Breast epithelium (tissue), 4 donors: Measurements from ENCODE around the gene BCORL1. TPM values are rescaled to one million over a fixed set of nuclear protein-coding genes. Genes with fewer than 3 reads are reported as not detected.
A peak's percentile ranks its signal among the peaks of the same experiment; 100 is the strongest.

ENCODE experiments used
- DNase-seq, 2 donors: peaks; one replicate each; pipeline ENCODE4 v3.0.0-alpha.2; 2019; ENCODE audit warnings: low spot score in 2 of 2
- H3K27ac ChIP-seq, 2 donors: fragments of 200-600 bp; sonication (generic) in 1 of 2; one replicate each; pipeline ENCODE4 v1.5.1; 2016 to 2019; ENCODE audit warnings: mild to moderate bottlenecking in 1 of 2
- H3K27me3 ChIP-seq, 2 donors: fragments of 200-600 bp; sonication (generic) in 1 of 2; one replicate each; pipeline versions ENCODE4 v1.5.1 to v1.6.0; 2017 to 2019; ENCODE audit warnings: control low read depth in 1 of 2, mild to moderate bottlenecking in 1 of 2
- H3K36me3 ChIP-seq: fragments of 200-600 bp; one replicate; pipeline ENCODE4 v1.5.1; 2019
- H3K4me1 ChIP-seq, 2 donors: fragments of 200-600 bp; sonication (generic); one replicate each; pipeline ENCODE4 v1.5.1; 2016 to 2019; ENCODE audit warnings: control low read depth in 1 of 2
- H3K4me3 ChIP-seq, 3 donors: fragments of 200-600 bp; sonication (generic); 1 replicate in 2 of 3; 2 replicates in 1 of 3; pipeline ENCODE4 v1.5.1; 2016 to 2019; ENCODE audit warnings: mild to moderate bottlenecking in 3 of 3, moderate library complexity in 2 of 3
- H3K9me3 ChIP-seq, 2 donors: fragments of 200-600 bp; sonication (generic) in 1 of 2; one replicate each; pipeline ENCODE4 v1.5.1; 2016 to 2019; ENCODE audit warnings: control low read depth in 1 of 2
- CTCF ChIP-seq, 3 donors: fragments of 450-650 bp; IDR thresholded peaks; one replicate each; pipeline ENCODE4 v1.5.1; 2016 to 2017; ENCODE audit warnings: antibody characterized with exemption in 3 of 3, mild to moderate bottlenecking in 3 of 3, moderate library complexity in 3 of 3
- POLR2A ChIP-seq: fragments of 450-650 bp; IDR thresholded peaks from one replicate; pipeline ENCODE4 v1.6.1; 2016; ENCODE audit warnings: antibody characterized with exemption, mild to moderate bottlenecking, moderate library complexity
- POLR2AphosphoS5 ChIP-seq, 3 donors: sonication (generic); formaldehyde crosslinking; IDR thresholded peaks; one replicate each; pipeline ENCODE4 v1.6.1; 2017; ENCODE audit warnings: antibody characterized with exemption in 3 of 3
- intact Hi-C: fragments of 100-400 bp; cut with DNase I; formaldehyde crosslinking; loops from one replicate; pipeline ENCODE4 v1.15.1; 2023; ENCODE audit warnings: low total_unique reads
- total RNA-seq, 3 donors: library from RNA; depleted of rRNA; stranded (reverse); fragments of >200 nt; gene quantifications; one replicate each; pipeline ENCODE4 v1.1.0, GENCODE V29; 2016

Gene BCORL1
- total RNA-seq, 3 donors from 2014 or later, result 4.5 to 5.0 (median 4.9) TPM

- Histone ChIP-seq H3K27me3 (peaks cover 0 to 8% of the 10 kb centered on the region in 2 donors), H3K27ac (no peak overlapping the region), H3K9me3 (no peaks in the 10 kb centered on the region), H3K4me1 (no peaks in the 10 kb centered on the region), H3K36me3 (no peaks in the 10 kb centered on the region), H3K4me3 (no peak overlapping the region)
- TF ChIP-seq POLR2A, result no peak
- no peak for TF ChIP-seq POLR2AphosphoS5 (IDR thresholded peaks at IDR 0.05)
- no peak for TF ChIP-seq CTCF (IDR thresholded peaks at IDR 0.05)
- intact Hi-C loops, result no loop called here
- DNase-seq, result no peak
Observed at GRCh38 chrX:130075777-130076176, 93.3 kb downstream of the BCORL1 start.

DNA sequence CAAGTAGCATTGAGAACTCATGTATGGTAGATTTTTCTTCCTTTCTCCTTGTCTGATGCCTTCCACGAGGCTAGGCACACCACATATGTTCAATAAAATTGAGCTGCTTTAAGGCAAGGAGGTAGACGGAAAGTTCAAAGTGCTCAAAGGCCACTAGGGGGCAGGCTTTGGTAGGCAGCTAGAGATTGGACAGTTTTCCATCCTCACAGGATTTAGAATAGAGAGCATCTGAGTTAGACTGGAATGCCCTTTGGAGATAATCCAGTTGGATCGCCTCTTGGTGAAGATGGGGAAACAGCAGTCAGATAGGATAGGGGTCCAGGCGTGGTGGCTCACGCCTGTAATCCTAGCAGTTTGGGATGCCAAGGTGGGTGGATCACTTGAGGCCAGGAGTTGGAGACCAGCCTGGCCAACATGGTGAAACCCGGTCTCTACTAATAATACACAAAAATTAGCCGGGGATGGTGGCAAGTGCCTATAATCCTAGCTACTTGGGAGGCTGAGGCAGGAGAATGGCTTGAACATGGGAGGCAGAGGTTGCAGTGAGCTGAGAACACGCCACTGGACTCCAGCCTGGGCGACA lies 97.5 kb downstream of the BCORL1 start:
- H3K4me3 ChIP-seq, result no peak overlapping the region
- H3K36me3 ChIP-seq, result no peaks in the 10 kb centered on the region
- intact Hi-C loops, result no loop called here
- H3K4me1 ChIP-seq, result no peaks in the 10 kb centered on the region
- peak in 1 of 2 donors; percentile 31 for DNase-seq
- TF ChIP-seq CTCF (IDR thresholded peaks at IDR 0.05) (peak; percentile 37 to 68 (median 62)), POLR2A (no peak)
- H3K27me3 ChIP-seq, result peaks cover 0 to 13% of the 10 kb centered on the region in 2 donors
- no peaks in the 10 kb centered on the region for H3K9me3 ChIP-seq
- H3K27ac ChIP-seq, result no peak overlapping the region

- Histone ChIP-seq H3K27ac (peak overlapping the region in 1 of 2 donors; percentile 82), H3K9me3 (no peaks in the 10 kb centered on the region), H3K27me3 (peaks cover 0 to 13% of the 10 kb centered on the region in 2 donors), H3K4me1 (no peaks in the 10 kb centered on the region), H3K4me3 (no peak overlapping the region), H3K36me3 (no peaks in the 10 kb centered on the region)
- DNase-seq, result no peak
- intact Hi-C loops, result no loop called here
- no peak for TF ChIP-seq CTCF (IDR thresholded peaks at IDR 0.05)
- no peak for TF ChIP-seq POLR2AphosphoS5 (IDR thresholded peaks at IDR 0.05)
- TF ChIP-seq POLR2A, result no peak
Observed at GRCh38 chrX:130080791-130081367, 98.4 kb downstream of the BCORL1 start.

DNA sequence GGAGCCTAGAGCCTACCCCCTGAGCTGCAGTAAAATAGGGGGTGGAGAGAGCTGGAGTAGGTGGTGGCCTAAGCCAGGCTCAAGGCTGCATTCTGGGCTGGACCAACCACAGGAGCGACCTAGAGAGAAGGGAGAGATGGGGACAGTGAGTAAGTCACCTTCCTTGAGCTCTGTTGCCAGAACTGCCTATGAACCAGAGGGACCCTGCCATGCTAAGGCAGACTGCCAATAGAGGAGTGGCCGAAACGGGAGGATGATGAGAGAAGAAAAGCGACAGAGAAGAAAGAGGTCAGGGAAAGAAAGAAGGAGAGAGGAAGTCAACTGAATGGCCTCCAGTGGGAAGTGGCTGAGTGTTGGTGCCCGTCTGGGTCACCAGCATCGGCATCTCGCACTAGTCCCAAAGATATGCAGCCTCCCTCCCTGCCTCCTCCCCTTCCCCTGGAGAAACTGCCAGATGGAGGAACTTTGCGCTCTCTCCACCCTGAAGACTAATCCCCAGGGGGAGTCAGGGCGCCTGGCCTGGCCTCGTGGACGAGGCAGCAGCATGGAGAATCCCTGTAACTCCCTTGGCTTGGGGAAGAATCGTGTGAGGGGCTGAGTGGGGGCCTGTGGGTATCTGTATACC lies 99.1 kb downstream of the BCORL1 start:
- peak overlapping the region; percentile 50 to 82 for H3K27ac ChIP-seq
- H3K27me3 ChIP-seq, result peaks cover 0 to 13% of the 10 kb centered on the region in 2 donors
- DNase-seq, result no peak
- no peaks in the 10 kb centered on the region for H3K36me3 ChIP-seq
- H3K4me3 ChIP-seq, result peak overlapping the region in 1 of 3 donors; percentile 30
- intact Hi-C loops, result no loop called here
- no peaks in the 10 kb centered on the region for H3K9me3 ChIP-seq
- no peaks in the 10 kb centered on the region for H3K4me1 ChIP-seq
- no peak for TF ChIP-seq CTCF (IDR thresholded peaks at IDR 0.05)
- TF ChIP-seq POLR2AphosphoS5 (IDR thresholded peaks at IDR 0.05), result no peak
- TF ChIP-seq POLR2A, result no peak
